ENCODE measurements around the gene TXLNG. TPM values are rescaled to one million over a fixed set of nuclear protein-coding genes. Genes with fewer than 3 reads are reported as not detected.

The TXLNG gene
- total RNA-seq, 1 donor from 2014 or later = 5.1 TPM

DNA sequence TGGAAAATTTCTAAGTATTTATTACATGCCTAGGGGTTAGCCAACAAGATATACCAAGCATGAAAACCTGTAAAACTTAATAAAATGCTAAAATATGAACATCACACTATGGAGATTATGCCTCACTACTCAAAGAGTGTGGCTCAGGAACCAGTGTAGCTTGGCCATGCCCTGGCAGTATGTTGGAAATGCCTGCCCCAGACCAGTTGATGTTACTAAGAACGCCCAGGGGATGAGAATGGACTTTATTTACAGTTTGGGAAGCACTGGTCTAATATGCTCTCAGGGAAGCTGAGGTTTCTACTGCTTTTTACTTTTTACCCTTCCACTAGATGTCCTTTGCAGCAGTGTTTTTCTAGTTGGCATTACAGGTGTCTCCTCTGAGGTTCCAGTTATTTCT is 23.7 kb upstream of the TXLNG start:
- TF ChIP-seq, protein P1, sequence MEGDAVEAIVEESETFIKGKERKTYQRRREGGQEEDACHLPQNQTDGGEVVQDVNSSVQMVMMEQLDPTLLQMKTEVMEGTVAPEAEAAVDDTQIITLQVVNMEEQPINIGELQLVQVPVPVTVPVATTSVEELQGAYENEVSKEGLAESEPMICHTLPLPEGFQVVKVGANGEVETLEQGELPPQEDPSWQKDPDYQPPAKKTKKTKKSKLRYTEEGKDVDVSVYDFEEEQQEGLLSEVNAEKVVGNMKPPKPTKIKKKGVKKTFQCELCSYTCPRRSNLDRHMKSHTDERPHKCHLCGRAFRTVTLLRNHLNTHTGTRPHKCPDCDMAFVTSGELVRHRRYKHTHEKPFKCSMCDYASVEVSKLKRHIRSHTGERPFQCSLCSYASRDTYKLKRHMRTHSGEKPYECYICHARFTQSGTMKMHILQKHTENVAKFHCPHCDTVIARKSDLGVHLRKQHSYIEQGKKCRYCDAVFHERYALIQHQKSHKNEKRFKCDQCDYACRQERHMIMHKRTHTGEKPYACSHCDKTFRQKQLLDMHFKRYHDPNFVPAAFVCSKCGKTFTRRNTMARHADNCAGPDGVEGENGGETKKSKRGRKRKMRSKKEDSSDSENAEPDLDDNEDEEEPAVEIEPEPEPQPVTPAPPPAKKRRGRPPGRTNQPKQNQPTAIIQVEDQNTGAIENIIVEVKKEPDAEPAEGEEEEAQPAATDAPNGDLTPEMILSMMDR (IDR thresholded peaks at IDR 0.05; ENCODE audit: borderline replicate concordance) = no peak
- Histone ChIP-seq H3K4me3 (no peak overlapping the region), H3K4me1 (no peaks in the 10 kb centered on the region), H3K27ac (replicated peaks) (no peak overlapping the region), H3K27me3 (ENCODE audit: low read depth) (no peaks in the 10 kb centered on the region), H3K9me3 (replicated peaks) (no peaks in the 10 kb centered on the region), H3K36me3 (peaks cover 28% of the 10 kb centered on the region)
- no peak for DNase-seq
- intact Hi-C loops (cut with micrococcal nuclease) = no loop called here

DNA sequence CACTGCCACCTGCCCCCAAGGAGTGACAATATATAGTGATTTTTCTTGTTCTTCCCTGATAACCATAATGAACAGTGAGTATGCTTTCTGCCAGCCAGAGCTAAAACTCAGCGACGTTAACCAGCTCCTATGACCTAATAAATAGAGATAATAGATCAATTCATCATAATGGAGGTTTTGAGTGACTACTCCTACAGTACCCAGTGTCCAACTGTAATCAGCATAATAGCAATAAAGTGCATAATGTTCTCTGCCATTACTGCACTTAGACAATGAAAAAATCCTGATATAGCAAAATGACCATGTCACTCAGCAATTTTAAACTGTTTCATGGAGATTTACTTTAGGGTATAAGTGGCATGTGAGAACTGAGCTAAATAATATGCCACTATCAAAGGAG is 20.7 kb upstream of the TXLNG start:
- no peak for DNase-seq
- Histone ChIP-seq H3K9me3 (replicated peaks) (no peaks in the 10 kb centered on the region), H3K4me3 (no peak overlapping the region), H3K36me3 (peaks cover 3% of the 10 kb centered on the region), H3K4me1 (no peaks in the 10 kb centered on the region), H3K27ac (replicated peaks) (no peak overlapping the region), H3K27me3 (ENCODE audit: low read depth) (no peaks in the 10 kb centered on the region)
- TF ChIP-seq, protein P1 (IDR thresholded peaks at IDR 0.05; ENCODE audit: borderline replicate concordance) = no peak
- intact Hi-C loops (cut with micrococcal nuclease) = no loop called here

GRCh38 chrX:16770970-16771482 is 15.2 kb upstream of the TXLNG start:
- intact Hi-C loops (cut with micrococcal nuclease) = no loop called here
- H3K9me3 ChIP-seq (replicated peaks) = no peaks in the 10 kb centered on the region
- TF ChIP-seq, protein P1 (IDR thresholded peaks at IDR 0.05; ENCODE audit: borderline replicate concordance) = no peak
- no peaks in the 10 kb centered on the region for H3K36me3 ChIP-seq
- no peak for DNase-seq
- no peak overlapping the region for H3K27ac ChIP-seq (replicated peaks)
- H3K4me3 ChIP-seq = no peak overlapping the region
- H3K4me1 ChIP-seq = no peaks in the 10 kb centered on the region
- H3K27me3 ChIP-seq (ENCODE audit: low read depth) = no peaks in the 10 kb centered on the region

DNA sequence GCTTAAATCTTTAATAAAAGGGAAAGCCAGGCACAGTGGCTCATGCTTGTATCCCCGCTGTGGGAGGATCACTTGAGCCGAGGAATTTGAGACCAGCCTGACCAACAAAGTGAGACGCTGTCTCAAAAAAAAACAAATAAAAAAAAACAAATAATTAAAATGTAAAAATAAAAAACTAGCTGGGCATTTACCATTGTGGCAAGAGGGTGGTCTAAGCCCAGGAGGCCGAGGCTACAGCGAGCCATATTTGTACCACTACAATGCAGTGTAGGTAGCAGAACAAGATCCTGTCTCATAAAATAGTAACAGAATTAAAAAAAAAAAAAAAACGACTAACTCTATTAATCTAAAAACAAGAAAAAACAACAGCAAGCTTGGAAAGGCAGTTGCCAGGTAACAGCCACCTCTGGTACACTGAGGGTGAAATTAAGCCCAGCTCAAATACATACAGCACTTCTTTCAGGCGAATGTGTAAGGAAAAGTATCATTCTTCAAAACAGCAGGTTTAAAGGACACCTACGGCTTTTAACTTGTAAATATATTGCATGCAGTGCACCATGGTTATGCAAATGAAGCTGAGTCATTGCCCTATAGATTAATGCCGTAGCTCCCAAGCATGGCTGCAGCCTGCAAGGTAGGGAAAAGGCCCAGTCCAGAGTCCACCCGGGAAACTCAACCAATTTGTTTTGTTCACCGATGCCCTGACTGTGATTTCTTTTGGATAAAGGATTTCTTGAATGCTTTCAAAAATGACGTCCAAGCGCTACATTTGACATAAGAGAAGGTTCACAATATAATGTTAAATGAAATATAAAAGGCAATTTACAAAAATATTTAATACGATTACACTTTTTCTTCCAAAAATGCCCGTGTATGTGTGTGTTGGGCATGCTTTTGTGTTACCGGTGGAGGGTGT is 14.5 kb upstream of the TXLNG start:
- intact Hi-C loops (cut with micrococcal nuclease) = no loop called here
- Histone ChIP-seq H3K36me3 (no peaks in the 10 kb centered on the region), H3K4me1 (no peaks in the 10 kb centered on the region), H3K9me3 (replicated peaks) (no peaks in the 10 kb centered on the region), H3K27ac (replicated peaks) (no peak overlapping the region), H3K27me3 (ENCODE audit: low read depth) (no peaks in the 10 kb centered on the region), H3K4me3 (no peak overlapping the region)
- TF ChIP-seq, protein P1 (IDR thresholded peaks at IDR 0.05; ENCODE audit: borderline replicate concordance) = no peak
- no peak for DNase-seq

GRCh38 chrX:16772460-16772859 is 13.8 kb upstream of the TXLNG start:
- intact Hi-C loops (cut with micrococcal nuclease) = no loop called here
- H3K27ac ChIP-seq (replicated peaks) = no peak overlapping the region
- H3K27me3 ChIP-seq (ENCODE audit: low read depth) = no peaks in the 10 kb centered on the region
- TF ChIP-seq, protein P1 (IDR thresholded peaks at IDR 0.05; ENCODE audit: borderline replicate concordance) = no peak
- H3K9me3 ChIP-seq (replicated peaks) = no peaks in the 10 kb centered on the region
- no peaks in the 10 kb centered on the region for H3K4me1 ChIP-seq
- H3K36me3 ChIP-seq = no peaks in the 10 kb centered on the region
- no peak for DNase-seq
- no peak overlapping the region for H3K4me3 ChIP-seq

Data from left ventricle myocardium inferior (tissue), 1 donor.